B cell (primary cell): ENCODE data around the gene GABRB2. TPM values are rescaled to one million over a fixed set of nuclear protein-coding genes. Genes with fewer than 3 reads are reported as not detected.

ENCODE experiments used
- ATAC-seq: fragments of 200-7000 bp; cut with Tn5 transposase; one replicate; pipeline ENCODE4 v1.10.0; 2021; ENCODE audit warnings: low read depth, mild to moderate bottlenecking, moderate number of reproducible peaks, moderate library complexity
- CTCF ChIA-PET: fragments of 350-600 bp; sonication (Branson Sonifier 250); formaldehyde crosslinking; loops from one replicate; lab custom pipeline; 2021; ENCODE audit warnings: antibody characterized with exemption, inconsistent platforms; lab: Charles Lee
- POLR2A ChIA-PET: fragments of 350-600 bp; sonication (Branson Sonifier 250); formaldehyde crosslinking; loops from one replicate; lab custom pipeline; 2021; ENCODE audit warnings: antibody characterized with exemption; lab: Charles Lee
- DNase-seq: peaks from one replicate; pipeline ENCODE4 v3.0.0; 2013
- H2AFZ ChIP-seq: 2 replicates; pipeline ENCODE4 v1.6.1; 2012; ENCODE audit warnings: mild to moderate bottlenecking, low read depth, low read length; ENCODE audit not compliant: insufficient read depth, poor library complexity, severe bottlenecking
- H3K27ac ChIP-seq, 2 donors: 1 replicate in 1 of 2; 2 replicates in 1 of 2; pipeline ENCODE4 v1.5.1; 2012 to 2013; ENCODE audit warnings: low read length in 2 of 2, mild to moderate bottlenecking in 2 of 2, moderate library complexity in 1 of 2
- H3K27me3 ChIP-seq, 4 experiments: fragments of 200-600 bp in 1 of 4; sonication (generic) in 1 of 4; replicated peaks in 1 of 4; 1 replicate in 2 of 4; 2 replicates in 2 of 4; pipeline versions ENCODE4 v1.6.1 to v1.7.0; 2013 to 2016; ENCODE audit warnings: low read length in 3 of 4, mild to moderate bottlenecking in 2 of 4, mixed read lengths in 1 of 4, moderate library complexity in 1 of 4; ENCODE audit not compliant: insufficient read depth in 4 of 4, control insufficient read depth in 3 of 4; ENCODE audit errors: control extremely low read depth in 1 of 4
- H3K36me3 ChIP-seq, 2 experiments: replicated peaks in 1 of 2; 1 replicate in 1 of 2; 2 replicates in 1 of 2; pipeline versions ENCODE4 v1.6.1 to v1.7.1; 2013; ENCODE audit warnings: low read length in 1 of 2; ENCODE audit not compliant: insufficient read depth in 2 of 2, control insufficient read depth in 1 of 2; ENCODE audit errors: control extremely low read depth in 1 of 2, extremely low read depth in 1 of 2
- H3K4me1 ChIP-seq, 2 donors: fragments of 200-600 bp in 1 of 2; sonication (generic) in 1 of 2; 1 replicate in 1 of 2; 2 replicates in 1 of 2; pipeline versions ENCODE4 v1.5.1 to v1.6.1; 2013 to 2017; ENCODE audit warnings: low read length in 2 of 2; ENCODE audit not compliant: control insufficient read depth in 2 of 2, insufficient read depth in 2 of 2
- H3K4me2 ChIP-seq: replicated peaks from 2 replicates; pipeline ENCODE3; 2012; ENCODE audit warnings: mild to moderate bottlenecking, low read depth, low read length; ENCODE audit not compliant: poor library complexity, severe bottlenecking
- H3K4me3 ChIP-seq, 5 experiments: fragments of 200-600 bp in 1 of 5; sonication (generic) in 1 of 5; 1 replicate in 3 of 5; 2 replicates in 2 of 5; pipeline versions ENCODE4 v1.5.1 to v1.7.0; 2011 to 2016; ENCODE audit warnings: low read length in 4 of 5, mild to moderate bottlenecking in 4 of 5, low read depth in 2 of 5, control low read depth in 1 of 5, moderate library complexity in 1 of 5; ENCODE audit not compliant: insufficient read depth in 1 of 5; ENCODE audit errors: control extremely low read depth in 1 of 5, extremely low read depth in 1 of 5
- H3K79me2 ChIP-seq: fragments of 200-600 bp; sonication (generic); one replicate; pipeline ENCODE4 v1.6.0; 2016; ENCODE audit warnings: low read length; ENCODE audit not compliant: control insufficient read depth, insufficient read depth
- H3K9ac ChIP-seq: fragments of 200-600 bp; sonication (generic); 2 replicates; pipeline ENCODE4 v1.6.1; 2017; ENCODE audit warnings: mild to moderate bottlenecking, low read length, moderate library complexity
- H3K9me3 ChIP-seq, 3 donors: one replicate each; pipeline versions ENCODE4 v1.6.1 to v1.7.1; 2013; ENCODE audit warnings: low read length in 2 of 3; ENCODE audit not compliant: control insufficient read depth in 2 of 3, insufficient read depth in 1 of 3; ENCODE audit errors: control extremely low read depth in 1 of 3
- H4K20me1 ChIP-seq: 2 replicates; pipeline ENCODE4 v1.6.0; 2012; ENCODE audit warnings: mild to moderate bottlenecking, low read length; ENCODE audit not compliant: insufficient read depth, control insufficient read depth, poor library complexity, severe bottlenecking
- H3K27ac Mint-ChIP-seq: one replicate; pipeline ENCODE4 v1.8.0; 2021; ENCODE audit warnings: mixed read lengths
- H3K27me3 Mint-ChIP-seq: one replicate; pipeline ENCODE4 v1.8.0; 2021; ENCODE audit warnings: mixed read lengths
- H3K4me1 Mint-ChIP-seq: one replicate; pipeline ENCODE4 v1.8.0; 2021; ENCODE audit warnings: mixed read lengths
- H3K4me3 Mint-ChIP-seq: one replicate; pipeline ENCODE4 v1.8.0; 2021; ENCODE audit warnings: mixed read lengths
- H3K9me3 Mint-ChIP-seq: one replicate; pipeline ENCODE4 v1.8.0; 2022; ENCODE audit warnings: mixed read lengths; ENCODE audit not compliant: insufficient read depth
- CTCF ChIP-seq: fragments of 200-600 bp; IDR thresholded peaks from one replicate; pipeline ENCODE4 v1.8.0; 2022; ENCODE audit warnings: antibody characterized with exemption, mild to moderate bottlenecking
- EZH2 ChIP-seq: IDR thresholded peaks from 2 replicates; pipeline ENCODE4 v1.6.1; 2012; ENCODE audit warnings: borderline replicate concordance, low read depth, mild to moderate bottlenecking, moderate library complexity, low read length; ENCODE audit not compliant: insufficient read depth, poor library complexity, severe bottlenecking
- WGBS: methylation state at CpG from one replicate; pipeline ENCODE4 v1.1.5; 2013; ENCODE audit warnings: missing lambda C conversion rate; ENCODE audit not compliant: insufficient coverage; 5-methylcytosine and 5-hydroxymethylcytosine counted together
- intact Hi-C: fragments of 100-400 bp; cut with micrococcal nuclease; formaldehyde crosslinking; loops from one replicate; pipeline ENCODE4 v1.10.0; 2022
- polyA plus RNA-seq: library from polyadenylated mRNA; depleted of rRNA; stranded (reverse); fragments of >200 nt; gene quantifications from 2 replicates; pipeline ENCODE4 v1.2.3, GENCODE V29; 2012
- total RNA-seq, 2 donors: library from RNA; stranded (reverse); fragments of 120-200 nt in 1 of 2; gene quantifications; 1 replicate in 1 of 2; 2 replicates in 1 of 2; pipeline versions ENCODE4 v1.2.3 to v1.2.4, GENCODE V29; 2013 to 2022

GABRB2 gene
- total and polyA plus RNA-seq, 2 donors (not counting 1 experiment from before 2014, with no cell fraction given) = 0.15 to 0.16 TPM

- no peaks in the 10 kb centered on the region for H3K27me3 ChIP-seq
- no peaks in the 10 kb centered on the region for H3K79me2 ChIP-seq
- Mint-ChIP-seq H3K27me3 (no peaks in the 10 kb centered on the region), H3K9me3 (peaks cover 13% of the 10 kb centered on the region), H3K27ac (no peak overlapping the region), H3K4me1 (no peaks in the 10 kb centered on the region), H3K4me3 (no peak overlapping the region)
- H3K4me1 ChIP-seq = no peaks in the 10 kb centered on the region
- no peak overlapping the region for H3K4me2 ChIP-seq
- H2AFZ ChIP-seq = no peak overlapping the region
- intact Hi-C loops = no loop called here
- ATAC-seq (no peak), DNase-seq (no peak)
- no peak overlapping the region for H3K4me3 ChIP-seq
- ChIA-PET CTCF (no interaction called here), POLR2A (no interaction called here)
- H4K20me1 ChIP-seq = no peaks in the 10 kb centered on the region
- no peaks in the 10 kb centered on the region for H3K36me3 ChIP-seq
- no peak overlapping the region for H3K9ac ChIP-seq
- 100% methylated on average over 1 of the region's 3 CpGs for WGBS
- no peak overlapping the region for H3K27ac ChIP-seq
- peaks cover 0 to 5% (median 0%) of the 10 kb centered on the region in 3 donors for H3K9me3 ChIP-seq
- TF ChIP-seq CTCF = no peak
- no peak for TF ChIP-seq EZH2
Measured at GRCh38 chr5:161311965-161312364, 234.6 kb downstream of the GABRB2 start.

GRCh38 chr5:161311146-161311708 lies 235.3 kb downstream of the GABRB2 start:
- no peak overlapping the region for H3K4me2 ChIP-seq
- DNase-seq = no peak
- H3K4me1 Mint-ChIP-seq = no peaks in the 10 kb centered on the region
- ATAC-seq = no peak
- TF ChIP-seq CTCF = no peak
- TF ChIP-seq EZH2 = no peak
- H3K27me3 Mint-ChIP-seq = no peaks in the 10 kb centered on the region
- no peak overlapping the region for H2AFZ ChIP-seq
- H3K4me1 ChIP-seq = no peaks in the 10 kb centered on the region
- no peaks in the 10 kb centered on the region for H3K79me2 ChIP-seq
- H3K27ac ChIP-seq = no peak overlapping the region
- H3K27me3 ChIP-seq = no peaks in the 10 kb centered on the region
- intact Hi-C loops = no loop called here
- no peak overlapping the region for H3K27ac Mint-ChIP-seq
- POLR2A ChIA-PET = no interaction called here
- H3K9me3 ChIP-seq = peaks cover 0 to 5% (median 0%) of the 10 kb centered on the region in 3 donors
- H3K9ac ChIP-seq = no peak overlapping the region
- peaks cover 13% of the 10 kb centered on the region for H3K9me3 Mint-ChIP-seq
- no peak overlapping the region for H3K4me3 Mint-ChIP-seq
- no peaks in the 10 kb centered on the region for H3K36me3 ChIP-seq
- H4K20me1 ChIP-seq = no peaks in the 10 kb centered on the region
- CTCF ChIA-PET = no interaction called here
- no peak overlapping the region for H3K4me3 ChIP-seq
- 100% methylated on average over 1 of the region's 2 CpGs for WGBS
